Activated CD4-positive, alpha-beta T cell treated with anti-CD3 and anti-CD28 coated beads for 48 hours (primary cell): ENCODE results near the gene RNF166.

ENCODE experiments used
- DNase-seq: peaks from one replicate; pipeline ENCODE4 v3.0.0-alpha.2; 2020

RNF166 gene

DNA sequence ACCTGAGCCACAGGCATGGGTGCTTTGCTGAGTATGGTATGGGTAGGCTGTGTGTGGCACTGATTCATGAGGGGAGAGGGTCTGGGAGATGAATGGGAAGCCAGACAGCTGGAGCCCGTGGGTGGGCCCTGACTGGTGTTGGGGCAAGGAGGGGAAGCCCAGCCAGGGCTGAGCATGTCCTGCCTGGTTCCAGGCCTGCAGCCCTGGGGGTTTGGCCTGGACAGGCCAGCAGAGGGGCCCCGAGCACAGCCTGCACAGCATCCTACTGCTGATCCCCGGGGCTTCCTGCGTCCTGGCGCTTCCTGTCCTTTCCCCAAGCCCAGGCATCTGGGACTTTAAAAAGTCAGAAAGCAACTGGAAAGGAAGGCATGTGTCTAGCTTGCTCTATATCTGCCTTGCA is 38.7 kb downstream of the RNF166 start:
- no peak for DNase-seq

DNA sequence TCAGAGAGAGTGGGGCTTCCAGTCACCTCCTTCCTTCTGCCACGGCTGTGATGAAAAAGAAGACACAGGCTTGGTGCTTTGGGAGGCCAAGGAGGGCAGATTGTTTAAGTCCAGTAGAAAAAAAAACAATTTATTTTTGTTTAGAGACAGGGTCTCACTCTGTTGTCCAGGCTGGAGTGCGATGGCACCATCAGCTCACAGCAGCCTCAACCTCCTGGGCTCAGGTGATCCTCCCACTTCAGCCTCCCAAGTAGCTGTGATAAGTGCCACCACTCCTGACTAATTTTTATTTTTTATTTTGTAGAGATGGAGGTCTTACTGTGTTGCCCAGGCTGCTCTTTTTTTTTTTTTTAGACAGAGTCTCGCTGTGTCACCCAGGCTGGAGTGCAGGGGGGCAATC is 40.6 kb downstream of the RNF166 start:
- no peak for DNase-seq

GRCh38 chr16:88665148-88665547 is 41.1 kb downstream of the RNF166 start:
- no peak for DNase-seq

DNA sequence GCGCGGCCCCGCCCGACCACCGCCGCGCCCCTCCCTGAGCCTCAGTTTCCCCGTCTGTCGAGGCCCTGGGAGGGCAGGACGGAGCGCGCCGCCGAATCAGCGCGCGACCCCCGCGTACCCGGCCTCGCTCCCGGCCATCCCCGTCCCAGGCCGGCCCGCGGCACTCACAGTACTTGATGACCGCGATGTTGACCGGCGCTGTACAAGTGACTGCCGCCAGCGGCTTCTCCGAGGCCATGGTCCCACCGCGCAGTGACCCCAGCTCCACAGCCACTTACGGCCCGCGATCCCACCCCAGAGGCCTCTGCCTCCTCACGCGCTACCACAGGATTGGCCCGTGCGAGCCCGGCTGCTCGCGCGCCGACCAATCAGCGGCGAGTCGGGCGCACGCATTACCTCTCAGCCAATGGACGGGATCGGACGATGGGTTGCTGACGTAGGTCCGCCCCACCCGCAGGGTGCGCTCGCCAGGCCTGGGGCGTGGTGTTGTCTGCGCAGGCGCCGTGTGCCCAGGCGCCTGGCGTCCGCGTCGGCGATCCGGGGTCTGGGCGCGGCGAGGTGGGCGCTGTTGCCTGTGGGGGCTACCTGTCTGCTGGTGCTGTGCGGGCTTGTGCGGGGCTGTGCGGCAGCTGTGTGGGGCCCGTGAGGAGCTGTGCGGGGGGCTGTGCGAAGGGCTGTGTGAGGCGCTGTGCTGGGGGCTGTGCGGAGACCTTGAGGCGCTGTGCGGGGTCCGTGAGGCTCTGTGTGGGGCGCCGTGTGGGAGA is 43.2 kb downstream of the RNF166 start, which contains the start of gene MVD:
MVD (minus strand) TSS at position 249 of the 764 bp plus-strand sequence; CDS start at position 238, 11 bp downstream.
- peak; percentile 97 for DNase-seq

GRCh38 chr16:88662222-88662842 is 43.9 kb downstream of the RNF166 start:
- peak; percentile 30 for DNase-seq

DNA sequence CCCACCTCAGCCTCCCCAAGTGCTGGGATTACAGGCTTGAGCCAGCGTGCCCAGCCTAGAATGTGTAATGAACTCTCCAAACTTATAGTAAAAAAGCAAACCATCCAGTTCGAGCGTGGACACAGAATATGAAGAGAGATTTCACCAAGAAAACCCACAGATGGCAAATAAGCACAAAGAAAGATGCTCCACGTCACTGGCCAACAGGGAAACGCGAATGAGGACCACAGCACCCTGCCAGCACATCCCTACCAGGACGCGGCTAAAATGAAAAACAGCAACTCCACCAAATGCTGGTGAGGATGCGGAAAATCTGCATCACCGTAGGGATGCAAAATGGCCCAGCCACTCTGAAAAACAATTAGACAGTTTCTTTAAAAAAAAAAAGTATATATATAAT is 44.7 kb downstream of the RNF166 start:
- no peak for DNase-seq

- no peak for DNase-seq
Observed at GRCh38 chr16:88659160-88659559, 47.0 kb downstream of the RNF166 start.

DNA sequence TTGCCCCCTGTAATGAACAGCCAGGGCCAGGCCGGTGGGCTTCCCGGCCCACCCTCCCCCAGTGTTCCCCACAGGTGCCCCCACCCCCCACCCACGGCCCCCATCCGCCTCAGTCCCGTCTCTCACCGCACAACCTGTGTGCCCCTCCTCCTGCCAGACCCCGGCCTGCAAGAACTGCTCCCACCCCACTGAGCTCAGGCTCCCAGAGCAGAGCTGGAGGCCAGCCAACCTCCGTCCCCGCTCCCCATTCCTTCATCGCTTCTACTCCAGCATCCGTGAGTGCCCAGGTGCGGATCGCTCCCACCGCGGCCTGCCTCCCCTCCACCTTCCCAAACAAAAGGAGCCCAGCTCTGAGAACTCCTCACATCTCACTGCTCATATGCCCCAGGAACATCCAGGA is 47.5 kb downstream of the RNF166 start:
- no peak for DNase-seq

DNA sequence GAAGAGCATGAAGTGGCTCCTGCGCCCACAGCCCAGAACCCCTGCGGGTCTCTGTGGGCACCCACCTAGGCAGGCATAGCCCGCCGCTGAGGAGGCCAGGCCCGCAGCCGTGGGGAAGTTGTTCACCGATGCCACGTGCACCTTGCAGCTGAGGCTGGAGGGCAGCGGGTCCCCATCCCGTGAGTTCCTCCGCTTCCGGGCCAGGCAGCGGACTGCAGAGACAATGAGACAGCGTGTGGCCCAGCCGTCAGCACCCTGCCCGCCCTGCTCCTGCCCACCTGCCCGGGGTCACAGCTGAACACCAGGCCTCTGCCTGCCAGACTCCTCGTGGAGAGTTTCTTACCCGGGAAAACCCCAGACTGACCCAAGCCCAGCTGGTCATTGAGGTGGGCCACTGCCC is 48.8 kb downstream of the RNF166 start:
- DNase-seq, result no peak

DNA sequence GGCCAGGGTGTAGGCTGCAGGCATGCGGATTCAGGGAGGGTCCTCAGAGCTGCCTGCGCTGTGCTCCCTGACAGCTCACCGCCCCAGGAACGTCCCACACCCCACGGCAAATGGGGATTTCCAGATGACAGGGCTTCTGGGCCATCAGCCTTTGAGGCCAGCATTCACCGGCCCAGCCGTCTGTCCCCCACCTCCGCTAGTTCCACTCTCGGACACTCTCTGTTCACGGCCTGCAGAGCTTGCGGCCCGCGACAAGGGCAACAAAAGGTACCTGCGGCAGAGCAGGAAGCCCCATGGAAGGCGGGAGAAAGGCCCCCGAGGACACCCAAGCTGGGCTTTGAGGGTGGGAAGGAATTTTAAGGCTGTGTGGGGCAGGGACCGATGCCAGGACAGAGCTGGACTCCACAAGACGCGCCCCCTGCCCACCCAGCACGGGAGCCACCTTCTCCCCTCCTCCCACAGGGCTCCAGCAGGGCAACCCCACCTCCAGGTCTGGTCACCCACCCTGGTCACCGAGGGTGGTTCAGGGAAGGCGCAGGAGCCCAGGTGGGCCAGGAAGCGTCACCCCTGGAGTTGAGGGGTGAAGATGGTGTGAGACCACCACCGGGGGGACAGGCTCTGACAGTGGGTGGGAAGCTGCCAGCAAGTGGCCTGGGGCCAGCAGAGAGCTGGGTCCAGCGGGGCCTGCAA is 49.8 kb downstream of the RNF166 start:
- no peak for DNase-seq

DNA sequence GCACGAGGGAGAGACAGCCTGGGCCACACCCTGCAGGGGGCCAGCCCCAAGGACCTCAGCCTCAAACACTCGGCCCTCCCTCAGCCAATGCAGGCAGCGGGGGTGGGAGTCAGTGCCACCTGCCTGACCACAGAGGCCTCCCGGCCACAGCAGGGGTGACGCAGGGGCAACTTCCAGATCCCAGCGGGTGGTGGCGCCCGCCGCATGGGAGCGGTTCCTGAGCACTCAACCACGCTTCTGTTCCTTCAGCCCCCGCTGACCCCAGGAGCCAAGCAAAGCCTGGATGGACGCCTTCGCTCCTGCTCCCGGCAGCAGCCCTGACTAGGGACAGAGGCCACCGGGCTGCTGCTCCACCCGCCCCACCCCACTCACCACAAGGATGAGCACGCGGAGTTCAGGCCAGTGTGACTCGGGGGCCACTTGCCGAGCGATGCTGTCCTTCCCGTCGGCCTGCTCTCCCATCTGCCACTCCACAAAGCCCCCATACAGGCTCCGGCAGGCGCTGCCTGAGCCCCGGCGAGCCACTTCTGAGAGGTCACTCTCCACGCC is 50.4 kb downstream of the RNF166 start:
- DNase-seq, result no peak

DNA sequence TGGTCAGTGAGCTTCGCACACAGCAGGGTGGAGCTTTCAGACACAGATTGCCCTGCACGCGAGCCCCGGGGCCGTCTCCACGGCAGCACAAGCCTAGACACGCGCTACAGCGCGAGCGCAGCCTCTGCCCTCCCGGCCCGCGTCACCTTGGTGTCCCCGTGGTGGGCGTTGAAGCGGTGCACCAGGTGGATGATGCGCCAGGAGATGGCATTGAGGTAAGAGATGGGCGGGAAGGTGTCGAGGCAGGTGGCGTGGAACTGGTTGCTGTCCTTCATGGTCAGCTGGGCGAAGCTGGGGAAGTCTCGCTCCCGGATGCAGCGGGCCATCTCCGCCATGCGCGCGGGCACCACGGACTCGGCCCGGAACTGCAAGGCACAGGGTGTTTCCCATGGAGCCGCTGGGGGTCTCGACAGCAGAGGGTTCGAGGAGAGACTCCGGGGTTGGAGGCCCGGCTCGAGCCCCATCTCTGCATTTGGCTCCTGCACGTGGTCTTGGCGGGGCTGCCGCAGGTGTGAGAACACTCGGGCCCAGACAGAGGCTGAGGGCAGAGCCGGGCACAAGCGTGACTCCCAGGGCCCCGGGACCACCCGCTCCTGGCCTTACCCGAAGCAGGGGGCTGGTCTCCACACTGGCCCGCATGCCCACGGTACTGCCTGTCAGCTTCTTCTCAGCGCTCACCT is 51.0 kb downstream of the RNF166 start:
- no peak for DNase-seq

- no peak for DNase-seq
Observed at GRCh38 chr16:88654363-88655052, 51.7 kb downstream of the RNF166 start.

DNA sequence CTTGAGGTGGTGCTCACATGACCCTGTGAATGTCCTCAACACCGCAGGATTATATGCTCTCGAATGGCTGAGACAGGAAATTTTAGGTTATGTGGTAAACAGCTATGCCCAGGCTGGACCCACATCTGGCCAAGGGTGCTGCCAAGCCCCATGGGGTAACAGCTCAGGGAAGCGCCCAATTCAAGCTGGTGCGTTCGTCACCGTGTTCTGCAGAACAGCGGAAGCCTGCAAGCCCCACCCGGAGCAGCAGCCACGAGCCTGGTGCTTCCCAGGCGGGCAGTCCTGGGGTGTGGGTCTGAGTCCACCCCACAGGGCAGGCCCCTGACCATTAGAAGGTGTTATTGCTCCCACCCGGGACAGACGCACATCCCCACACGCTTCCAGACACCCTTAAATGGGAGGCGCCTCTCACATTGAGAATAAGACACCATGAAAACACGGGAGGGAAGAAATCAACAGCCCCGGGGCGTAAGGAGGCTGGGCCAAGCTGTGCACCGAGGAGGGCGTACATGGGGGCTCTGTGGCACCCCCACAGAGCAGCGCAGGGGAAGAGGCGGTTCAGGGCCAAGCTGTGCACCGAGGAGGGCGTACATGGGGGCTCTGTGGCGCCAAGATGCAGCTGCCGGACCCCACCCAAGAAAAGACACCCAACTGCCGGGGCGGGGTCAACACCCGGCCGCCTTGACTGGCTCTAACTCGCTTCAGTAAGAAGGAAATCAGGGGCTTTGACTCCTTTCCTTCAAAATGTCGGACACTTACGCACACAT is 52.4 kb downstream of the RNF166 start:
- DNase-seq, result no peak

- no peak for DNase-seq
Observed at GRCh38 chr16:88653101-88653500, 53.1 kb downstream of the RNF166 start.

- no peak for DNase-seq
Observed at GRCh38 chr16:88652762-88653063, 53.5 kb downstream of the RNF166 start.

DNA sequence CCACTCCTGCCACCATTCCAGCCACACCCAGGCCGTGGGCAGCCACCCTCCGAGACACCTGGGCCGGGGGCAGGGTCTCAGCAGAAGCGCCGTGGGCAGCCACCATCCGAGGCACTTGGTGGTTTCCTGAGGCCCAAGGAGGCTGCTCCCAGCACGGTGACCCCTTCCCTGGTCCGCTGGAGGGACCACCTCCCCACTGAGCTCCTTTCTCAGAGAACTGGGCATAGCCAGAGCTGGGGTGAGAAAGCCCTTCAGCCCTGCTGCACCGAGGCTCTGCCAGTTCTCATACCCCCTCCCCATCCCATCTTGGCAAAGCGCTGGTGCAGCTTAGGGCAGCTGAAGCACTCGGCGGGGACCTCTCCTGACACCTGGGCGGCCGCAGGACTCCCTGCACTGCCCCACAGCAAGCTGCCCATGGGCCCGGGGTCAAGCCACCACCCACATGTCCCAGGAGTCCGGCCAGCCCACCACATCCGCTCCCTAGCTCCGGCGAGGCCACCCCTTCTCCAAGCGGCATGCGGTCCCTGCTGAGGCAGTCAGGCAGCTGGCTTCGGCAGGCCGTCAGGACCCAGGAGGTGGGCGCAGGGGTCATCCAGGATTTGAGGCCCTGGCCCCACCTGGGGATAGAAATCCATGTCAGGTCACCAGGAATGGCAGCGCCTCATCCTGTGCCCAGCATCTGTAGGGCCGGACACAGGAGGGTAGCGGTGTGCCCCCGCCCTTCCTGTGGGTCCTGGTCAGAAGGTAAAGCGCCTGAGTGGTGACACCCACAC is 54.0 kb downstream of the RNF166 start:
- DNase-seq, result no peak

DNA sequence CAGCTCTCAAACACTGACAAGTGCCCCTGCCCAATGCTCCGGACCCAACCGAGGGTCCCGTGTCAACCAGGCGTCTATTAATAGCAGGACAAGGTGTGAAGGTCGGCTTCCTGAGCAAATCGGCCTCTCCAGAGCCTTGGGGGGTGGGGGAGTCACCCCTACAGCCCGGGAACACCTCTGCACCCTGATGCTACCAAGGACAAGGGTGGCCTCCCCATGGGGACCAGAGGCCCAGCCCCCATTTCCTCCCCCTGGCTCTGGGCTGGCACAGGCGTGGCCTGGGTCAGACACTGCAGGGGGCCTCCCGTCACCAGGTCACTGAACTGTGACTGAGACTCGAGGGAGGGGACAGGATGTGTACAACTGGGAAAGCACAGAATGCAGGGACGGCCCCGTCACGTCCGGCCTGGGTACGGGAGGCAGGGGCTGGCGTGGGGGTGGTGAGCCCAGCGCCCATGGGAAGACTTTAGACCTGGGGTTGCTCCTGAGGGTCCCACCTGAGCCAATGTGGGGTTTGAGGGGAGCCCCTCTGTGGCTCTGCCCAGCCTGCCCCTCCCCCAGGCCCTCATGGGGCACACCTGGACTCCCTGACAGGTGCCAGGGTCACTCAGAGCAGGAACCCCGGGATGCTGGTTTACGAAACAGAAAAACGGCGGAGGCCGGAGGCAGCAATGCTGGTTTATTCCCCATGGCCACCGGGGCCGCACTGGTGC is 54.8 kb downstream of the RNF166 start:
- peak; percentile 89 for DNase-seq

GRCh38 chr16:88650749-88651275 is 55.4 kb downstream of the RNF166 start, which contains the start of gene CYBA:
Gene CYBA (minus strand): TSS chr16:88651053. CDS start chr16:88651013, 40 bp downstream.
- peak; percentile 90 for DNase-seq
